Measurements from ENCODE around the gene POLR3H.
"Not testable (repeated sequence)": the region's sequence is repeated elsewhere in the genome, so short reads cannot be mapped to it uniquely, and the experiment has no call there.

Gene POLR3H

GRCh38 chr22:41543854-41544670 is at the start of gene POLR3H:
Gene POLR3H, minus strand, starts transcription at chr22:41544470. Its CDS starts 369 bp downstream, at chr22:41544101.
- DNase-seq: peak; percentile 98

- DNase-seq: not testable (repeated sequence)
These were observed 49.2 kb upstream of the POLR3H start for GRCh38 chr22:41593336-41593960.

GRCh38 chr22:41589391-41590241 is 45.3 kb upstream of the POLR3H start, which contains the start of gene PMM1:
Gene PMM1, minus strand, starts transcription at chr22:41589840. Its CDS starts 35 bp downstream, at chr22:41589805.
- peak; percentile 100 for DNase-seq

- no peak for DNase-seq
These were observed 43.1 kb upstream of the POLR3H start for GRCh38 chr22:41587347-41587723.

GRCh38 chr22:41585898-41586297 is 41.6 kb upstream of the POLR3H start:
- no peak for DNase-seq

GRCh38 chr22:41584881-41585280 is 40.6 kb upstream of the POLR3H start:
- no peak for DNase-seq

GRCh38 chr22:41582694-41583093 is 38.4 kb upstream of the POLR3H start:
- no peak for DNase-seq

GRCh38 chr22:41579997-41580355 is 35.7 kb upstream of the POLR3H start:
- no peak for DNase-seq

- DNase-seq: no peak
These were observed 35.2 kb upstream of the POLR3H start for GRCh38 chr22:41579297-41579996.

- no peak for DNase-seq
These were observed 34.5 kb upstream of the POLR3H start for GRCh38 chr22:41578818-41579217.

GRCh38 chr22:41578114-41578513 is 33.8 kb upstream of the POLR3H start:
- DNase-seq: no peak

- no peak for DNase-seq
These were observed 32.6 kb upstream of the POLR3H start for GRCh38 chr22:41576877-41577276.

GRCh38 chr22:41575533-41575932 is 31.3 kb upstream of the POLR3H start:
- DNase-seq: no peak

GRCh38 chr22:41574847-41575381 is 30.6 kb upstream of the POLR3H start:
- DNase-seq: no peak

- no peak for DNase-seq
These were observed 29.4 kb upstream of the POLR3H start for GRCh38 chr22:41573677-41574076.

- not testable (repeated sequence) for DNase-seq
These were observed 28.0 kb upstream of the POLR3H start for GRCh38 chr22:41572305-41572704.

- DNase-seq: no peak
These were observed 27.5 kb upstream of the POLR3H start for GRCh38 chr22:41571786-41572185.

- no peak for DNase-seq
These were observed 26.0 kb upstream of the POLR3H start for GRCh38 chr22:41570221-41570620.

- DNase-seq: no peak
These were observed 24.5 kb upstream of the POLR3H start for GRCh38 chr22:41568811-41569210.

GRCh38 chr22:41567512-41567768 is 23.2 kb upstream of the POLR3H start:
- DNase-seq: no peak

- DNase-seq: no peak
These were observed 21.3 kb upstream of the POLR3H start for GRCh38 chr22:41565403-41566054.

- DNase-seq: no peak
These were observed 20.3 kb upstream of the POLR3H start for GRCh38 chr22:41564563-41564962.
